Measurements from ENCODE around the gene LRTM2.

- no peak; the same call in 1 of the 2 replicates for TF ChIP-seq POLR2AphosphoS5 (IDR thresholded peaks at IDR 0.05; ENCODE audit: low read depth, low read length)
- TF ChIP-seq POLR2A (IDR thresholded peaks at IDR 0.05; ENCODE audit: low read depth, low read length), result no peak
- TF ChIP-seq TAF1 (IDR thresholded peaks at IDR 0.05; ENCODE audit: borderline replicate concordance, low read depth, low read length), result no peak
Measured at GRCh38 chr12:1816730-1817348, 3.5 kb upstream of the LRTM2 start.
